ENCODE measurements around the gene MIGA2. TPM values are rescaled to one million over a fixed set of nuclear protein-coding genes. Genes with fewer than 3 reads are reported as not detected.
A peak's percentile ranks its signal among the peaks of the same experiment; 100 is the strongest.

The MIGA2 gene
- total and polyA plus RNA-seq, 9 of the 15 experiments (the other 6 are each of a cell fraction or from before 2014, with no cell fraction given) = 0.15 to 54.1 (median 18.0) TPM

- TSS peak; percentile 62 for BruUV-seq (replicated peaks)
- Histone ChIP-seq H3K9me1 (ENCODE audit: control insufficient read depth, insufficient read depth, low read length) (no peaks in the 10 kb centered on the region), H3K4me2 (ENCODE audit: insufficient read depth, low read length) (peak overlapping the region; percentile 91), H3K27me3 (ENCODE audit: control insufficient read depth in 2 of 2, insufficient read depth in 2 of 2, low read length in 2 of 2) (no peaks in the 10 kb centered on the region), H3K4me1 (replicated peaks in 1 of 2; ENCODE audit: control insufficient read depth in 2 of 2, insufficient read depth in 2 of 2, low read length in 2 of 2) (peaks cover 4 to 50% of the 10 kb centered on the region in 2 experiments; a peak in 4 of 5 replicates), H2AFZ (ENCODE audit: low read depth, low read length) (peak overlapping the region; percentile 95), H3K9me3 (replicated peaks; ENCODE audit: control insufficient read depth, insufficient read depth, low read depth, low read length) (no peaks in the 10 kb centered on the region), H3K4me3 (peak overlapping the region; percentile 67), H3K79me2 (ENCODE audit: control insufficient read depth, insufficient read depth, low read length) (peaks cover 47% of the 10 kb centered on the region), H4K20me1 (replicated peaks; ENCODE audit: control insufficient read depth, insufficient read depth, low read length) (no peaks in the 10 kb centered on the region; the same call in 1 of the 2 replicates), H3K9ac (ENCODE audit: insufficient read depth in 1 of 2, low read depth in 2 of 2, low read length in 2 of 2) (peak overlapping the region; percentile 88 to 92), H3K36me3 (ENCODE audit: control insufficient read depth, insufficient read depth, low read length) (peaks cover 42% of the 10 kb centered on the region; the same call in 2 of the 3 replicates), H3K27ac (ENCODE audit: extremely low read depth, low read depth, low read length) (peak overlapping the region; percentile 79)
- CTCF ChIA-PET (ENCODE audit: low intra/inter-chr PET ratio) = no interaction called here
- intact Hi-C loops (cut with micrococcal nuclease) (loop anchor here (5.0 kb wide), 1 partner anchor 44 kb away; the partner anchor contains the start of gene MIGA2), in situ Hi-C loops (cut with MboI) (no loop called here)
- DNase-seq (ENCODE audit: extremely low read depth in 1 of 4, low spot score in 3 of 4) = peak in 3 of 4 experiments; percentile 94 to 97 (median 96)
- POLR2A ChIA-PET = interaction anchor here (0.8 to 2.2 kb wide), 11 partner anchors 9 to 652 kb away, joined by 3 to 7 read pairs (median 3); no protein-coding TSS in a partner anchor
- peak; percentile 0; the same call in 1 of the 3 replicates for ATAC-seq
- WGBS (ENCODE audit: insufficient coverage, low coverage, missing lambda C conversion rate) = 1% methylated on average over 15 of the region's 30 CpGs
- FAIRE-seq = no peak
- TF ChIP-seq E2F1 (CRISPR knock-in tag; IDR thresholded peaks at IDR 0.05) (no peak), FOXJ3 (CRISPR knock-in tag; IDR thresholded peaks at IDR 0.05) (no peak), HOMEZ (CRISPR knock-in tag; IDR thresholded peaks at IDR 0.05) (no peak), HEY1 (CRISPR knock-in tag; IDR thresholded peaks at IDR 0.05; ENCODE audit: borderline replicate concordance) (no peak), ZNF707 (CRISPR knock-in tag; conservative IDR thresholded peaks at IDR 0.05) (no peak), NBN (IDR thresholded peaks at IDR 0.05; ENCODE audit: low read depth) (no peak), MCM7 (IDR thresholded peaks at IDR 0.05) (no peak), ZNF133 (CRISPR knock-in tag; IDR thresholded peaks at IDR 0.05) (no peak), TCF7L2 (IDR thresholded peaks at IDR 0.05; ENCODE audit: low read depth, low read length) (no peak), HDAC1 (IDR thresholded peaks at IDR 0.05) (no peak), ZNF134 (CRISPR knock-in tag; conservative IDR thresholded peaks at IDR 0.05) (no peak), TRIM28 (IDR thresholded peaks at IDR 0.05) (no peak), MXD1 (CRISPR knock-in tag; IDR thresholded peaks at IDR 0.05; ENCODE audit: borderline replicate concordance, poor library complexity, severe bottlenecking) (no peak), MYC (IDR thresholded peaks at IDR 0.05; ENCODE audit: low read depth, low read length) (no peak), MYC (CRISPR knock-in tag; IDR thresholded peaks at IDR 0.05; ENCODE audit: borderline replicate concordance, low read depth) (no peak)
- TF ChIP-seq, protein P1, sequence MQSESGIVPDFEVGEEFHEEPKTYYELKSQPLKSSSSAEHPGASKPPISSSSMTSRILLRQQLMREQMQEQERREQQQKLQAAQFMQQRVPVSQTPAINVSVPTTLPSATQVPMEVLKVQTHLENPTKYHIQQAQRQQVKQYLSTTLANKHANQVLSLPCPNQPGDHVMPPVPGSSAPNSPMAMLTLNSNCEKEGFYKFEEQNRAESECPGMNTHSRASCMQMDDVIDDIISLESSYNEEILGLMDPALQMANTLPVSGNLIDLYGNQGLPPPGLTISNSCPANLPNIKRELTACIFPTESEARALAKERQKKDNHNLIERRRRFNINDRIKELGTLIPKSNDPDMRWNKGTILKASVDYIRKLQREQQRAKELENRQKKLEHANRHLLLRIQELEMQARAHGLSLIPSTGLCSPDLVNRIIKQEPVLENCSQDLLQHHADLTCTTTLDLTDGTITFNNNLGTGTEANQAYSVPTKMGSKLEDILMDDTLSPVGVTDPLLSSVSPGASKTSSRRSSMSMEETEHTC (IDR thresholded peaks at IDR 0.05) = no peak
Measured at GRCh38 chr9:129081388-129081904, 45.0 kb downstream of the MIGA2 start.
